ENCODE results near the gene ECE1.

ECE1 gene

GRCh38 chr1:21256776-21257175, 33.5 kb downstream of the ECE1 start:
- peaks cover 5% of the 10 kb centered on the region for H3K4me1 ChIP-seq (ENCODE audit: control insufficient read depth, insufficient read depth, low read length)
- no peak overlapping the region for H3K9ac ChIP-seq (ENCODE audit: low read length)
- no peak overlapping the region for H3K27ac ChIP-seq (ENCODE audit: low read depth, low read length)
- H3K9me3 ChIP-seq (ENCODE audit: control insufficient read depth, insufficient read depth, low read depth, low read length): no peaks in the 10 kb centered on the region
- no peak overlapping the region for H3K4me3 ChIP-seq (ENCODE audit: low read depth, low read length)
- H3K36me3 ChIP-seq (ENCODE audit: control insufficient read depth, insufficient read depth, low read length): peaks cover 32% of the 10 kb centered on the region; the same call in 1 of the 2 replicates
- H3K27me3 ChIP-seq (ENCODE audit: control insufficient read depth, insufficient read depth, low read length): no peaks in the 10 kb centered on the region

DNA sequence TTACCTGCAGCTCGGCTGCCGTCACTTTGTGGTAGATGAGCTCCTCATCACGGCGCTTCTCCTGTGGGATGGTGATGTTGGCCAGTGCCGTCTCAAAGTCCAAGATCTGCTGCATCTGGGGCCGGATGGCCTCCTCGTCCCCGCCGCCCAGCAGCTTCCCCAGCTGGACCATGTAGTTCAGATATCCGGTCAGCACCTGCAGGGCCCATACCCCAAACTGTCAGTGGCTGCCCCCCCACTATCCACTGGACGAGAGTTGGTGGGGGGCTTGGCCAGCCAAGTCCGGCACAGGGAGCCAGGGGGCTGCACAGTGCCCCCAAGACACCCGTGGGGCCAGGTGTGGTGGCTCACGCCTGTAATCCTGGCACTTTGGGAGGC, 34.3 kb downstream of the ECE1 start:
- Histone ChIP-seq H3K36me3 (ENCODE audit: control insufficient read depth, insufficient read depth, low read length) (peaks cover 32% of the 10 kb centered on the region; the same call in 1 of the 2 replicates), H3K4me3 (ENCODE audit: low read depth, low read length) (no peak overlapping the region), H3K27me3 (ENCODE audit: control insufficient read depth, insufficient read depth, low read length) (no peaks in the 10 kb centered on the region), H3K27ac (ENCODE audit: low read depth, low read length) (no peak overlapping the region), H3K9me3 (ENCODE audit: control insufficient read depth, insufficient read depth, low read depth, low read length) (no peaks in the 10 kb centered on the region), H3K9ac (ENCODE audit: low read length) (no peak overlapping the region), H3K4me1 (ENCODE audit: control insufficient read depth, insufficient read depth, low read length) (no peaks in the 10 kb centered on the region; the same call in 1 of the 2 replicates)

DNA sequence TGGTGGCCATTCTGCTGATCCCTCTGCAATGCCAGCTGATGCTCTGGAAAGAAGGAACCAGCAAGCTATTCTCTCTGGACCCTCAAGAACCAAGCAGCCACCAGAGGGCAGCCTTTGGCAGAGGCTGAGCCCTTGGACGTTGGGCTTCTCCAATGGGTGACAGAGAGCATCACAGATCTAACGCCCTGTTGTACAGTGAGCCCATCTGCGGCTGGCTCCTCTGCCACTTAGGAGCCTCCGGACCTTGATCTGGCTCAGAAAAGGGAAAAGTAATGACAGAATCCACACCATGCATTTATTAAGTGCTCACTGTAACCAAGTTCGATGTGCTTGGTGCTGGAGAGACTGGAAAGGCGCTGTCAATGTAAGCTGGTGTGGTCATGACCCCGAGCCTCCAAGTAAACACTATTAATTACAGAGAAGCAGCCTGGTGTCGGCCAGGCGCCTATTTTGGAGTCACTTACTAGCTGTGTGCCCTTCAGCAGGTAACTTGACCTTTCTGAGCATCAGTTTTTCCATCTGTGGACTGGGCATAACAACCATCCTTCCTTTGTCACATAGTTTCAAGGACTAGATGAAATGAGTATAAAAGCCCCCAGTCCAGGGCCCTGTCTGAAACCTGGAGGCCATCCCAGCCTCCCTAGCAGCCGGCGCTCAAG, 34.9 kb downstream of the ECE1 start:
- no peak overlapping the region for H3K9ac ChIP-seq (ENCODE audit: low read length)
- H3K4me1 ChIP-seq (ENCODE audit: control insufficient read depth, insufficient read depth, low read length): no peaks in the 10 kb centered on the region; the same call in 1 of the 2 replicates
- H3K36me3 ChIP-seq (ENCODE audit: control insufficient read depth, insufficient read depth, low read length): peaks cover 32% of the 10 kb centered on the region; the same call in 1 of the 2 replicates
- H3K4me3 ChIP-seq (ENCODE audit: low read depth, low read length): no peak overlapping the region
- no peaks in the 10 kb centered on the region for H3K9me3 ChIP-seq (ENCODE audit: control insufficient read depth, insufficient read depth, low read depth, low read length)
- H3K27ac ChIP-seq (ENCODE audit: low read depth, low read length): no peak overlapping the region
- no peaks in the 10 kb centered on the region for H3K27me3 ChIP-seq (ENCODE audit: control insufficient read depth, insufficient read depth, low read length)

- no peak overlapping the region for H3K27ac ChIP-seq (ENCODE audit: low read depth, low read length)
- H3K9ac ChIP-seq (ENCODE audit: low read length): no peak overlapping the region
- no peaks in the 10 kb centered on the region; the same call in 1 of the 2 replicates for H3K4me1 ChIP-seq (ENCODE audit: control insufficient read depth, insufficient read depth, low read length)
- H3K27me3 ChIP-seq (ENCODE audit: control insufficient read depth, insufficient read depth, low read length): no peaks in the 10 kb centered on the region
- no peak overlapping the region for H3K4me3 ChIP-seq (ENCODE audit: low read depth, low read length)
- H3K9me3 ChIP-seq (ENCODE audit: control insufficient read depth, insufficient read depth, low read depth, low read length): no peaks in the 10 kb centered on the region
- peaks cover 27% of the 10 kb centered on the region; the same call in 1 of the 2 replicates for H3K36me3 ChIP-seq (ENCODE audit: control insufficient read depth, insufficient read depth, low read length)
Observed at GRCh38 chr1:21254335-21254951, 35.8 kb downstream of the ECE1 start.

- Histone ChIP-seq H3K27me3 (ENCODE audit: control insufficient read depth, insufficient read depth, low read length) (no peaks in the 10 kb centered on the region), H3K36me3 (ENCODE audit: control insufficient read depth, insufficient read depth, low read length) (peaks cover 21% of the 10 kb centered on the region; the same call in 1 of the 2 replicates), H3K9ac (ENCODE audit: low read length) (no peak overlapping the region), H3K27ac (ENCODE audit: low read depth, low read length) (no peak overlapping the region), H3K4me1 (ENCODE audit: control insufficient read depth, insufficient read depth, low read length) (no peaks in the 10 kb centered on the region; the same call in 1 of the 2 replicates), H3K9me3 (ENCODE audit: control insufficient read depth, insufficient read depth, low read depth, low read length) (no peaks in the 10 kb centered on the region), H3K4me3 (ENCODE audit: low read depth, low read length) (no peak overlapping the region)
Observed at GRCh38 chr1:21251773-21252471, 38.3 kb downstream of the ECE1 start.

- H3K4me1 ChIP-seq (ENCODE audit: control insufficient read depth, insufficient read depth, low read length): no peaks in the 10 kb centered on the region; the same call in 1 of the 2 replicates
- H3K27me3 ChIP-seq (ENCODE audit: control insufficient read depth, insufficient read depth, low read length): no peaks in the 10 kb centered on the region
- H3K36me3 ChIP-seq (ENCODE audit: control insufficient read depth, insufficient read depth, low read length): peaks cover 13% of the 10 kb centered on the region; the same call in 1 of the 2 replicates
- H3K27ac ChIP-seq (ENCODE audit: low read depth, low read length): no peak overlapping the region
- H3K9ac ChIP-seq (ENCODE audit: low read length): no peak overlapping the region
- no peak overlapping the region for H3K4me3 ChIP-seq (ENCODE audit: low read depth, low read length)
- no peaks in the 10 kb centered on the region for H3K9me3 ChIP-seq (ENCODE audit: control insufficient read depth, insufficient read depth, low read depth, low read length)
Observed at GRCh38 chr1:21249940-21250493, 40.2 kb downstream of the ECE1 start.

DNA sequence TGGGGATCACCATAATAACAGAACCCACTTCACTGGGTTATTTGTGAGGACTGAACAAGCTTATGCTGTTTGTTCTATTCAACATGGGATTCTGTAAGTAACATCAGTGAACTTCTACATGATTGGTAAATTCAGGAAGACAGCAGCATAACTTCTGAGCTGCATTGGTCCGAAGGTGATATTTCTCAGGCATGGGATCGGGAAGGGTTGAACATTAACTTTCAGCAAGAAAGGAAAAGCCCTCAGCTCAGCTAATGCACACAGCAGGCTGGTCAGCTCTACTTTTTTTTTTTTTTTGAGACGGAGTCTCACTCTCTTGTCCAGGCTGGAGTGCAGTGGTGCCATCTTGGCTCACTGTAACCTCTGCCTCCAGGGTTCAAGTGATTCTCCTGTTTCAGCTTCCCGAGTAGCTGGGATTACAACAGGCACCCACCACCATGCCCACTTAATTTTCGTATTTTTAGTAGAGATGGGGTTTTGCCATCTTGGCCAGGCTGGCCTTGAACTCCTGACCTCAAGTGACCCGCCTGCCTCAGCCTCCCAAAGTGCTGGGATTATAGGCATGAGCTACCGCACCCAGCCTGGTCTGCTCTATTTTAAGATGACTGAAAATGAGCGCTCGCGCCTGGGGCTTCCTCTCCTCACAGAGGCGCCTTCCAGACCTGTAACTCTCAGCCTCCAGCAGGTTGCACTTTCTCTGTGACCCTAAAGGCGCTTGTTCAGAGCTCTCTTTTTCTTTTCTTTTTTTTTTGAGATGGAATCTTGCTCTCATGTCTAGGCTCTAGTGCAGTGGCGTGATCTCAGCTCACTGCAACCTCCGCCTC, 42.2 kb downstream of the ECE1 start:
- H3K4me1 ChIP-seq (ENCODE audit: control insufficient read depth, insufficient read depth, low read length): no peaks in the 10 kb centered on the region; the same call in 1 of the 2 replicates
- no peak overlapping the region for H3K9ac ChIP-seq (ENCODE audit: low read length)
- no peak overlapping the region for H3K4me3 ChIP-seq (ENCODE audit: low read depth, low read length)
- no peaks in the 10 kb centered on the region for H3K9me3 ChIP-seq (ENCODE audit: control insufficient read depth, insufficient read depth, low read depth, low read length)
- no peaks in the 10 kb centered on the region for H3K27me3 ChIP-seq (ENCODE audit: control insufficient read depth, insufficient read depth, low read length)
- no peak overlapping the region for H3K27ac ChIP-seq (ENCODE audit: low read depth, low read length)
- H3K36me3 ChIP-seq (ENCODE audit: control insufficient read depth, insufficient read depth, low read length): peaks cover 18% of the 10 kb centered on the region

- peaks cover 18% of the 10 kb centered on the region for H3K36me3 ChIP-seq (ENCODE audit: control insufficient read depth, insufficient read depth, low read length)
- no peaks in the 10 kb centered on the region for H3K27me3 ChIP-seq (ENCODE audit: control insufficient read depth, insufficient read depth, low read length)
- H3K27ac ChIP-seq (ENCODE audit: low read depth, low read length): no peak overlapping the region
- H3K4me1 ChIP-seq (ENCODE audit: control insufficient read depth, insufficient read depth, low read length): peaks cover 4% of the 10 kb centered on the region; the same call in 1 of the 2 replicates
- H3K9ac ChIP-seq (ENCODE audit: low read length): no peak overlapping the region
- no peak overlapping the region for H3K4me3 ChIP-seq (ENCODE audit: low read depth, low read length)
- no peaks in the 10 kb centered on the region for H3K9me3 ChIP-seq (ENCODE audit: control insufficient read depth, insufficient read depth, low read depth, low read length)
Observed at GRCh38 chr1:21246905-21247642, 43.2 kb downstream of the ECE1 start.

GRCh38 chr1:21245688-21246229, 44.5 kb downstream of the ECE1 start:
- H3K9ac ChIP-seq (ENCODE audit: low read length): no peak overlapping the region
- H3K27me3 ChIP-seq (ENCODE audit: control insufficient read depth, insufficient read depth, low read length): no peaks in the 10 kb centered on the region
- no peaks in the 10 kb centered on the region for H3K9me3 ChIP-seq (ENCODE audit: control insufficient read depth, insufficient read depth, low read depth, low read length)
- no peak overlapping the region for H3K4me3 ChIP-seq (ENCODE audit: low read depth, low read length)
- H3K4me1 ChIP-seq (ENCODE audit: control insufficient read depth, insufficient read depth, low read length): peaks cover 8% of the 10 kb centered on the region; the same call in 1 of the 2 replicates
- H3K36me3 ChIP-seq (ENCODE audit: control insufficient read depth, insufficient read depth, low read length): peaks cover 20% of the 10 kb centered on the region
- H3K27ac ChIP-seq (ENCODE audit: low read depth, low read length): no peak overlapping the region
